ENCODE measurements around the gene FGF11. TPM values are rescaled to one million over a fixed set of nuclear protein-coding genes. Genes with fewer than 3 reads are reported as not detected.

The FGF11 gene
- total and polyA plus RNA-seq, 2 of the 13 experiments (the other 11 are each of a cell fraction or from before 2014, with no cell fraction given): 0.20 to 7.6 TPM

GRCh38 chr17:7403977-7404736 is 35.2 kb upstream of the FGF11 start, which contains the start of gene TMEM256 (continued):
- no peak for TF ChIP-seq TIGD3 (CRISPR knock-in tag; IDR thresholded peaks at IDR 0.05; ENCODE audit: borderline replicate concordance)
- TF ChIP-seq IKZF5 (CRISPR knock-in tag; IDR thresholded peaks at IDR 0.05): 0 out of 2 replicates have a peak, but pooled peaks have one; percentile 41
- TF ChIP-seq WIZ (CRISPR knock-in tag; IDR thresholded peaks at IDR 0.05): no peak
- 0 out of 2 replicates have a peak, but pooled peaks have one; percentile 8 for TF ChIP-seq ZBTB33 (CRISPR knock-in tag; IDR thresholded peaks at IDR 0.05)
- peak; percentile 64; the same call in 1 of the 2 replicates for TF ChIP-seq KDM2A (CRISPR knock-in tag; IDR thresholded peaks at IDR 0.05; ENCODE audit: borderline replicate concordance, low read depth)
- TF ChIP-seq STAG1 (CRISPR knock-in tag; IDR thresholded peaks at IDR 0.05): no peak
- TF ChIP-seq ZNF605 (CRISPR knock-in tag; IDR thresholded peaks at IDR 0.05): peak; percentile 47; the same call in 1 of the 2 replicates
- peak; percentile 77; the same call in 1 of the 2 replicates for TF ChIP-seq ISX (CRISPR knock-in tag; conservative IDR thresholded peaks at IDR 0.05)
- TF ChIP-seq ZSCAN12 (CRISPR knock-in tag; IDR thresholded peaks at IDR 0.05): peak; percentile 65; the same call in 1 of the 2 replicates
- TF ChIP-seq KMT2B (CRISPR knock-in tag; IDR thresholded peaks at IDR 0.05): 0 out of 2 replicates have a peak, but pooled peaks have one; percentile 37
- peak; percentile 31; the same call in 1 of the 2 replicates for TF ChIP-seq MYC (CRISPR knock-in tag; IDR thresholded peaks at IDR 0.05; ENCODE audit: borderline replicate concordance)
- peak; percentile 17; the same call in 1 of the 2 replicates for TF ChIP-seq SRF (IDR thresholded peaks at IDR 0.05; ENCODE audit: low read depth, low read length)
- no peak for TF ChIP-seq ZFP36L1 (CRISPR knock-in tag; IDR thresholded peaks at IDR 0.05)
- no peak for TF ChIP-seq SP1 (IDR thresholded peaks at IDR 0.05)
- TF ChIP-seq SP1 (CRISPR knock-in tag; IDR thresholded peaks at IDR 0.05): peak; percentile 70
- 0 out of 2 replicates have a peak, but pooled peaks have one; percentile 32 for TF ChIP-seq ARNTL (CRISPR knock-in tag; IDR thresholded peaks at IDR 0.05)
- peak; percentile 51; the same call in 1 of the 2 replicates for TF ChIP-seq MED1 (CRISPR knock-in tag; IDR thresholded peaks at IDR 0.05)
- 0 out of 2 replicates have a peak, but pooled peaks have one; percentile 65 for TF ChIP-seq MED13 (CRISPR knock-in tag; IDR thresholded peaks at IDR 0.05)
- no peak; the same call in none of the 2 replicates for TF ChIP-seq KAT8 (CRISPR knock-in tag; IDR thresholded peaks at IDR 0.05)
- TF ChIP-seq ZNF3 (CRISPR knock-in tag; IDR thresholded peaks at IDR 0.05): no peak
- TF ChIP-seq MYPOP (CRISPR knock-in tag; IDR thresholded peaks at IDR 0.05): peak; percentile 71
- no peak for TF ChIP-seq PATZ1 (CRISPR knock-in tag; IDR thresholded peaks at IDR 0.05)
- TF ChIP-seq ATAD3A (CRISPR knock-in tag; IDR thresholded peaks at IDR 0.05): no peak
- peak; percentile 60; the same call in 1 of the 2 replicates for TF ChIP-seq ZNF768 (CRISPR knock-in tag; IDR thresholded peaks at IDR 0.05)

All from HepG2 (cell line).